NCI-H748 treated with DMSO at 0.1 percent for 48 hours (cell line): ENCODE measurements around the gene LECT2.

Experiments
- DNase-seq: peaks from one replicate; lab custom pipeline; 2025; lab: John Stamatoyannopoulos, UW

Gene LECT2

GRCh38 chr5:135934939-135935338 is 19.8 kb downstream of the LECT2 start:
- DNase-seq = no peak

GRCh38 chr5:135930949-135931295 is 23.9 kb downstream of the LECT2 start:
- DNase-seq = no peak

GRCh38 chr5:135930029-135930948 is 24.5 kb downstream of the LECT2 start:
- no peak for DNase-seq

- no peak for DNase-seq
Observed at GRCh38 chr5:135921388-135921787, 33.4 kb downstream of the LECT2 start.

- no peak for DNase-seq
Observed at GRCh38 chr5:135920199-135920598, 34.6 kb downstream of the LECT2 start.

- DNase-seq = no peak
Observed at GRCh38 chr5:135916638-135917263, 38.0 kb downstream of the LECT2 start.

GRCh38 chr5:135915466-135916001 is 39.2 kb downstream of the LECT2 start:
- no peak for DNase-seq

GRCh38 chr5:135913713-135914626 is 40.8 kb downstream of the LECT2 start:
- DNase-seq = no peak

GRCh38 chr5:135905144-135905543 is 49.6 kb downstream of the LECT2 start:
- DNase-seq = no peak

- DNase-seq = no peak
Observed at GRCh38 chr5:135901633-135902032, 53.1 kb downstream of the LECT2 start.

- DNase-seq = no peak
Observed at GRCh38 chr5:135900276-135900675, 54.5 kb downstream of the LECT2 start.

- no peak for DNase-seq
Observed at GRCh38 chr5:135898651-135899050, 56.1 kb downstream of the LECT2 start.
